A673 (cell line): ENCODE measurements around the gene MAST3.

Experiments used
- CTCF ChIP-seq: fragments of 300-800, 200-600 bp; sonication (generic); conservative IDR thresholded peaks from 2 replicates; pipeline ENCODE4 v1.5.1; 2017; ENCODE audit warnings: low read depth, mild to moderate bottlenecking, antibody characterized with exemption, low read length, moderate library complexity, mixed read lengths
- EZH2 ChIP-seq: fragments of 200-600 bp; sonication (generic); IDR thresholded peaks from 2 replicates; pipeline ENCODE4 v1.6.1; 2017; ENCODE audit warnings: borderline replicate concordance, low read depth, mild to moderate bottlenecking, mixed read lengths, antibody characterized with exemption, low read length; ENCODE audit not compliant: poor library complexity, severe bottlenecking

- TF ChIP-seq CTCF (no peak), EZH2 (no peak)
Measured at GRCh38 chr19:18060472-18060871, 37.1 kb upstream of the MAST3 start.
